Measurements from ENCODE around the gene CDC42EP3.

Gene CDC42EP3

GRCh38 chr2:37602040-37602439 lies 69.4 kb downstream of the CDC42EP3 start:
- DNase-seq (ENCODE audit: low spot score), result no peak
- no peak for TF ChIP-seq CTCF (IDR thresholded peaks at IDR 0.05; ENCODE audit: extremely low read depth, insufficient read depth, missing control alignments)
- in situ Hi-C loops (cut with MboI; ENCODE audit: low pct_unique_long_range_greater_than_20kb, low sequenced_read_pairs, unreplicated experiment), result no loop called here

GRCh38 chr2:37601569-37601968 lies 69.9 kb downstream of the CDC42EP3 start:
- no peak for TF ChIP-seq CTCF (IDR thresholded peaks at IDR 0.05; ENCODE audit: extremely low read depth, insufficient read depth, missing control alignments)
- in situ Hi-C loops (cut with MboI; ENCODE audit: low pct_unique_long_range_greater_than_20kb, low sequenced_read_pairs, unreplicated experiment), result no loop called here
- DNase-seq (ENCODE audit: low spot score), result no peak

- in situ Hi-C loops (cut with MboI; ENCODE audit: low pct_unique_long_range_greater_than_20kb, low sequenced_read_pairs, unreplicated experiment), result no loop called here
- no peak for DNase-seq (ENCODE audit: low spot score)
- TF ChIP-seq CTCF (IDR thresholded peaks at IDR 0.05; ENCODE audit: extremely low read depth, insufficient read depth, missing control alignments), result no peak
Observed at GRCh38 chr2:37600735-37601134, 70.7 kb downstream of the CDC42EP3 start.

GRCh38 chr2:37599688-37600525 lies 71.5 kb downstream of the CDC42EP3 start:
- no peak for TF ChIP-seq CTCF (IDR thresholded peaks at IDR 0.05; ENCODE audit: extremely low read depth, insufficient read depth, missing control alignments)
- in situ Hi-C loops (cut with MboI; ENCODE audit: low pct_unique_long_range_greater_than_20kb, low sequenced_read_pairs, unreplicated experiment), result no loop called here
- no peak for DNase-seq (ENCODE audit: low spot score)

- in situ Hi-C loops (cut with MboI; ENCODE audit: low pct_unique_long_range_greater_than_20kb, low sequenced_read_pairs, unreplicated experiment), result no loop called here
- DNase-seq (ENCODE audit: low spot score), result no peak
- no peak for TF ChIP-seq CTCF (IDR thresholded peaks at IDR 0.05; ENCODE audit: extremely low read depth, insufficient read depth, missing control alignments)
Observed at GRCh38 chr2:37593694-37594093, 77.7 kb downstream of the CDC42EP3 start.

- in situ Hi-C loops (cut with MboI; ENCODE audit: low pct_unique_long_range_greater_than_20kb, low sequenced_read_pairs, unreplicated experiment), result no loop called here
- DNase-seq (ENCODE audit: low spot score), result no peak
Observed at GRCh38 chr2:37593024-37593423, 78.4 kb downstream of the CDC42EP3 start.

More at GRCh38 chr2:37593024-37593423, 78.4 kb downstream of the CDC42EP3 start:
- no peak for TF ChIP-seq CTCF (IDR thresholded peaks at IDR 0.05; ENCODE audit: extremely low read depth, insufficient read depth, missing control alignments)
